Measurements from ENCODE around the gene ZSCAN30. TPM values are rescaled to one million over a fixed set of nuclear protein-coding genes. Genes with fewer than 3 reads are reported as not detected.

The ZSCAN30 gene
- total RNA-seq, 1 experiment from 2014 or later: 12.1 TPM

DNA sequence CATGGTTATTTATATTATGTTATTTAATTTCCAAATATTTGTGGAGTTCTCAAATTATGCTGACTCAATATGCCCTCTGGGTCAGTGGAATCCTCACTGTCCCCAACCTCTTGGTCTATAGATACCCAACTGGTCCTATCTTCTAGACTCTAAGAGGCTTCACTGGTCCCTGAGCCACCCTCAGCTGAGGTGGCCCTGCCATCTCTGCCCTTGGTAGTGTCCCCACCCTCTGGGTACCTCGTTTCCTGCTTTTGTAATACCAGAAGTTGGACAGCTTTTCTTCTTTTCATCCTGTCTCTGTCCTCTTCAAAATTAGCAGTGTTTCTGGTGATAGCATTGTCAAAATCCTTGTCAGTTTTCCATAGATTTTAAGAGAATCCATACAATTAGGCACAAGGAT, 11.9 kb downstream of the ZSCAN30 start:
- no TSS peak for BruUV-seq (replicated peaks)
- in situ Hi-C loops (cut with HindIII; ENCODE audit: low pct_unique_long_range_greater_than_20kb, low sequenced_read_pairs) (no loop called here), intact Hi-C loops (cut with micrococcal nuclease; ENCODE audit: unreplicated experiment) (no loop called here)

DNA sequence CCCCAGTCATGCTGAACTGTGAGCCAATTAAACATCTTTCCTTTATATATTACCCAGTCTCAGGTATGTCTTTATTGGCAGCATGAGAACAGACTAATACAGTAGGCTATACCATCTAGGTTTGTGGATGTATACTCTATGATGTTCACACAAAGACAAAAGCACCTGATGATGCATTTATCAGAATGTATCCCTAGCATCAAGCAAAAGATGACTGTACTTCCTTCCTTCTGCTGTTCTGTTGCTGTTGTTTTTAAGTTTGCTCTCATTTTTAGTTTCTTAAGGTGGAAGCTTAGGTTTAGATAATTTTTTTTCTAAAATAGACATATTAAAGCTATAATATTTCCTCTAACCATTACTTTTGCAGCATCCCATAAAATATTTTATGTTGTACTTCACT, 12.4 kb downstream of the ZSCAN30 start:
- in situ Hi-C loops (cut with HindIII; ENCODE audit: low pct_unique_long_range_greater_than_20kb, low sequenced_read_pairs): no loop called here
- no peaks in the 10 kb centered on the region for H3K27me3 ChIP-seq (ENCODE audit: control insufficient read depth, insufficient read depth, low read length)
- H3K27ac ChIP-seq (ENCODE audit: low read length): no peak overlapping the region
- POLR2A ChIA-PET: no interaction called here
- TF ChIP-seq REST (IDR thresholded peaks at IDR 0.05; ENCODE audit: insufficient read depth in 1 of 2, low read depth in 2 of 2, low read length in 1 of 2) (no peak), SIN3A (IDR thresholded peaks at IDR 0.05; ENCODE audit: borderline replicate concordance, insufficient read depth, low read depth, low read length) (no peak), TCF7L2 (IDR thresholded peaks at IDR 0.05; ENCODE audit: low read depth, low read length) (no peak), CTCF (IDR thresholded peaks at IDR 0.05) (no peak), POLR2AphosphoS5 (IDR thresholded peaks at IDR 0.05; ENCODE audit: low read depth, low read length) (no peak)
- no peak for ATAC-seq
- H3K4me1 ChIP-seq (ENCODE audit: control insufficient read depth, insufficient read depth, low read length): no peaks in the 10 kb centered on the region
- intact Hi-C loops (cut with micrococcal nuclease; ENCODE audit: unreplicated experiment): no loop called here
- H3K36me3 ChIP-seq (ENCODE audit: control insufficient read depth, insufficient read depth, low read length): no peaks in the 10 kb centered on the region
- no TSS peak for BruUV-seq (replicated peaks)
- no peak for DNase-seq (ENCODE audit: low read depth, low spot score)
- CTCF ChIA-PET: no interaction called here
- H3K4me3 ChIP-seq (ENCODE audit: low read depth in 2 of 2, low read length in 2 of 2): no peak overlapping the region
- H3K9me3 ChIP-seq (ENCODE audit: control insufficient read depth, insufficient read depth, low read depth, low read length): peaks cover 27% of the 10 kb centered on the region

More for the DNA sequence above, 11.9 kb downstream of the ZSCAN30 start:
- ATAC-seq (no peak), DNase-seq (ENCODE audit: low read depth, low spot score) (no peak)
- H3K4me3 ChIP-seq (ENCODE audit: low read depth in 2 of 2, low read length in 2 of 2): no peak overlapping the region
- H3K4me1 ChIP-seq (ENCODE audit: control insufficient read depth, insufficient read depth, low read length): no peaks in the 10 kb centered on the region
- H3K27me3 ChIP-seq (ENCODE audit: control insufficient read depth, insufficient read depth, low read length): no peaks in the 10 kb centered on the region
- no peak for TF ChIP-seq TCF7L2 (IDR thresholded peaks at IDR 0.05; ENCODE audit: low read depth, low read length)
- TF ChIP-seq REST (IDR thresholded peaks at IDR 0.05; ENCODE audit: insufficient read depth in 1 of 2, low read depth in 2 of 2, low read length in 1 of 2): no peak
- TF ChIP-seq POLR2AphosphoS5 (IDR thresholded peaks at IDR 0.05; ENCODE audit: low read depth, low read length): no peak
- no peak for TF ChIP-seq CTCF (IDR thresholded peaks at IDR 0.05)
- no peak for TF ChIP-seq SIN3A (IDR thresholded peaks at IDR 0.05; ENCODE audit: borderline replicate concordance, insufficient read depth, low read depth, low read length)
- peaks cover 29% of the 10 kb centered on the region for H3K9me3 ChIP-seq (ENCODE audit: control insufficient read depth, insufficient read depth, low read depth, low read length)
- no peak overlapping the region for H3K27ac ChIP-seq (ENCODE audit: low read length)
- CTCF ChIA-PET: no interaction called here
- H3K36me3 ChIP-seq (ENCODE audit: control insufficient read depth, insufficient read depth, low read length): no peaks in the 10 kb centered on the region
- POLR2A ChIA-PET: no interaction called here

Measured in Panc1 (cell line).